Measurements from ENCODE around the gene ZNF397.

DNA sequence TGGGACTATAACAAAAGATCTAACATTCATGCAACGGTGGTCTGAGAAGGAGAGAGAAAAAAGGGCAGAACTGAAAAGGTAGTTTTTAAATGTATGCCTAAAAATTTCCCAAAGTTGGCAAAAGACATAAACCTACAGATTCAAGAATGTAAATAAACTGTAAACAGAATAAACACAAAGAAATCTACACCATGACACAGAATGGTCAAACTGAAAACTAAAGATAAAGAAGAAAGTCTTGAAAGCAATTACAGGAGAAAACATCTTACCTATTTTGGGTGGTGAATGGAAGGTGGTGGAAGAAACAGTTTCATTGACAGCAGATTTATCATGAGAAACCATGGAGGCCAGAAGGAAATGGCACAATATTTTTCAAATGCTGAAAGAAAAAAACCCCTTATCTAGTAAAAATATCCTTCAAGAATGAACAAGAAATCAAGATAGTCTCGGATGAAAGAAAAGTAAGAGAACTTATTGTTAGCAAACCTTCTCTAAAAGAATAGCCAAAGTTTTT is 35.6 kb upstream of the ZNF397 start:
- TF ChIP-seq, protein P1, sequence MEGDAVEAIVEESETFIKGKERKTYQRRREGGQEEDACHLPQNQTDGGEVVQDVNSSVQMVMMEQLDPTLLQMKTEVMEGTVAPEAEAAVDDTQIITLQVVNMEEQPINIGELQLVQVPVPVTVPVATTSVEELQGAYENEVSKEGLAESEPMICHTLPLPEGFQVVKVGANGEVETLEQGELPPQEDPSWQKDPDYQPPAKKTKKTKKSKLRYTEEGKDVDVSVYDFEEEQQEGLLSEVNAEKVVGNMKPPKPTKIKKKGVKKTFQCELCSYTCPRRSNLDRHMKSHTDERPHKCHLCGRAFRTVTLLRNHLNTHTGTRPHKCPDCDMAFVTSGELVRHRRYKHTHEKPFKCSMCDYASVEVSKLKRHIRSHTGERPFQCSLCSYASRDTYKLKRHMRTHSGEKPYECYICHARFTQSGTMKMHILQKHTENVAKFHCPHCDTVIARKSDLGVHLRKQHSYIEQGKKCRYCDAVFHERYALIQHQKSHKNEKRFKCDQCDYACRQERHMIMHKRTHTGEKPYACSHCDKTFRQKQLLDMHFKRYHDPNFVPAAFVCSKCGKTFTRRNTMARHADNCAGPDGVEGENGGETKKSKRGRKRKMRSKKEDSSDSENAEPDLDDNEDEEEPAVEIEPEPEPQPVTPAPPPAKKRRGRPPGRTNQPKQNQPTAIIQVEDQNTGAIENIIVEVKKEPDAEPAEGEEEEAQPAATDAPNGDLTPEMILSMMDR (conservative IDR thresholded peaks at IDR 0.05; ENCODE audit: low read length) = no peak
- no peak for TF ChIP-seq EZH2phosphoT487 (IDR thresholded peaks at IDR 0.05; ENCODE audit: borderline replicate concordance)

Measured in Loucy (cell line).